HG02840 (cell line): Measurements from ENCODE around the gene ASTN2.
"Not testable (repeated sequence)": the region's sequence is repeated elsewhere in the genome, so short reads cannot be mapped to it uniquely, and the experiment has no call there.

Experiments used
- ATAC-seq: cut with Tn5 transposase; IDR thresholded peaks from one replicate; pipeline ENCODE4 v1.9.1; 2021; ENCODE audit warnings: mild to moderate bottlenecking, moderate library complexity, moderate number of reproducible peaks; ENCODE audit not compliant: unreplicated experiment, low FRiP score

The ASTN2 gene

DNA sequence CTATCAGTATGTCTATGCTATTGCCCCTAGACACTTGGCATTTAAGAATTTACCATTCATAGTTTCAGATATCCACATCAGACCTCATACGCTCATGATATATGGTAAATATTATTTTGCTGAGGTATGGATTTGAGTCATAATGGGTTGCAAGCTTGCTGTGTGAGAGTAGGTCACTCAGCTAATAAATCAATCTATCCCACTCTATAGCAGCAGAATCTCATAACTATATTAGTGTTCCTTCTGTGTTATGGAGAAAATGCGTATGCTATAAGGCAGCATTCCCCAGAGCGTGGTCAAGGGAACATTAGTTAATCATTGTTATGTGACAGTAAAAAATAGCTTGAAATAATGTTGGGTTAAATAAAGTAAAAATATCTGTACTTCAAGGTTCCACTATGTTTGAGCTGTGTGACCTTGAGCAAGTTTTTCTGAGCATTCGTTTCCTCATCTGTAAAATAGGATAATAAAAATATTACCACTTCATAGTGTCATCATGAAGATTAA is 720.0 kb downstream of the ASTN2 start:
- ATAC-seq, result no peak

- no peak for ATAC-seq
Observed at GRCh38 chr9:116693233-116693731, 721.6 kb downstream of the ASTN2 start.

DNA sequence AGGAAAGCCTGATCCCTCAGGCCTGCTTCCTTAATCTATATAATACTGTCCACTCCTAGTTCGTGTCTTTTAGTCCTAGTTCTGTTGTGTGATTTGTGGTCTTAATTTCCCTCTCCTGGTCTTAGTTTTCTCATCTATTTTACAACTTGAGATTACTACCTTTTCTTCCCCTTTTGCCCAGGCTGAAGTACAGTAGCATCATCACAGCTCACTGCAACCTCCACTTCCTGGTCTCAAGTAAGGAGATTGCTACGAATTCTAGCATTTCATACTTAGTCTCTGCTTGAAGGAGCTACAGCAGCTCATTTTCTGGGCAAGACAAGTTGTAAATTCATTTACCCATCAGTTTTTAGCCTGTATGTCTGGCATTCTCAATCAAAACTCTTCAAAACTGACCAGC is 722.2 kb downstream of the ASTN2 start:
- no peak for ATAC-seq

DNA sequence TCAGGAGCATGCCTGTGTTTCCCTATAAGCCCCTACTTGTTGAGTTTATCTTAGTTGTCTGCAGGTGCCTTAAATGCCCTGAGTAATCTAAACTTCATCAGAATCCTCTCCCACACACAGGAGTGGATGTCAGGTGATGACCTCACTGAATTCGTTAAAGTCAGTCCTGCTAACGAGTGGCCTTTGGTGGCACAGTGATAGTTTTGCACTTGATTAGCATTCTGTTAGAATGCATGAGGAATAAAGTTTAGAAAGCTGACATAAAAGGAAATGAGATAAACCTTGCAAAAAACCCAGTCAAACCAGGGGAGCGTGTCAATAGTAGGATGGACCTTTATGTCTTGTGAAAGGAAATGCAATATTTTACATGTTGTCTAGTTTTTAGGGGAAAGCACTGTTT is 723.2 kb downstream of the ASTN2 start:
- ATAC-seq, result no peak

GRCh38 chr9:116690805-116691204 is 724.1 kb downstream of the ASTN2 start:
- ATAC-seq, result not testable (repeated sequence)

DNA sequence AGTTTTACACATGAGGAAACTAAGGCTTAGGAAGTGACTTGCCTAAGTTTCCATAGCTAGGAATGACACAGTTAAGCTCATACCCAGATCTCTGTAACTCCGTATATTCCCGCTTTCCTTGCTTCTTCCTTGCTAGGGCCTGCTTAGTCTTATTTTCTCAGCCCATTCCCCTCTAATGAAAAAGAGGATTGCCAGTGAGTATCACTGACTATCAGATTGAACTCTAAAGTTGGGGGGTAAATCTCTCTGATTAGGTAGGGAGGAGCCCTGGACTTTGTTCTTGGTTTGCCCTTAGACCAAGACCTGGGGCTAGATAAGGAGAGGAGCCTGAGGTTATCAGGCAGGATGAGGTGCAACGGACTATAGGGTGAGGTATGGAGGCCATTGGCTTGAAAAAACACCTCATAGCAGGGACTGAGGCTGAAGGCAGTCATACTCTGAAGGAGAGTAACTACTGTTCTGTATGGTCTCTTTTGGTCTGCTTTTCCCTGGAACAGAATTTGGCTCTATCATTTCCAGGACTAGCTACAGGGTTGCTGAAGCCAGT is 725.3 kb downstream of the ASTN2 start:
- no peak for ATAC-seq

DNA sequence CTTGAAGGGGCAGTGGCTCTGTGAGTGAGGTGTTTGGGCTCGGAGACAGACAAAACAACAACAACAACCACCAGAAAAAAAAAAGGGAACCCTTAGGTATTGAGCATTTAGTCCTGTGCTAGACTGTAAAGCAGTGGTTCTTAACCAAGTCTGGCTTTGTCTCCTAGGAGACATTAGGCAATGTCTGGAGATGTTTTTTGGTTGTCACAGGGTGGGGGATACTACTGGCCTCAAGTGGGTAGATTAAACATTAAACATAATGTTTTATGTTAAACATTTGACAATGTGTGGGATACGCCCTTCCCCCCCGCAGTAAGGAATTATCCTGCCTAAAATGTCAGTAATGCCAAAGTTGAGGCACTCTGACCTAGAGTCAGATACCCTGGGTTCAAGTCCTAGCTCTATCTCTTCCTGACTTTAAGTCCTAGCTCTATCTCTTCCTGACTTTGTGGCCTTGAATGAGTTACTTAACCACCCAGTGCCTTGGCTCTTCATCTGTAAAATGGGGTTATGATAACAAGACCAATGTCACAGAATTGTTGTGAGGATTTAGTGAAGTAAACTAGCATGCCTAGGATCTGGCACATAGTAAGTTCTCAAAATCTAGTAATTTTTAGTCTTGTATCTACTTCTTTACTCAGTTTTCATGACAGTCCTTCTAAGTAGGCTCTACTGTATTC is 725.9 kb downstream of the ASTN2 start:
- no peak for ATAC-seq

DNA sequence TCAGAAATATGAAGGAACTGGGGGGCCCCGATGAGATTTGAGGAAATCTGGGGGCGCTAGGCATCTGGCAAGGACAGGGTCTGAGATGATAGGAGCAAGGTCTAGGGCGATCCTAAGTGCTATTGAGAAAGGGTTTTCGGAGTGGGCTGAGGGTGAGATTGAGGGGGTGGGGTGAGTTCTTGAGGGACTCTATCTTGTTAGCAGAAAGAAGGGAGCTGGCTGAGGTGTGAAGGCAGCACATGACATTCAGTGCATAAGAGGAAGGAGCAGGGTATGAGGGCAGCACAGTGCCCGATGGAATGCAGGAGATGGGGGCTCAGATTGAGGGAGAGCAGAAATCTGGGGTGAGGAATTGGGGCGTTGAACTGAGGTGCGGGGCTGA is 727.1 kb downstream of the ASTN2 start:
- no peak for ATAC-seq

- peak; percentile 100 for ATAC-seq
Observed at GRCh38 chr9:116687074-116687753, 727.6 kb downstream of the ASTN2 start, which contains the start of gene TRIM32. Gene TRIM32, plus strand, starts transcription at chr9:116687305. Its CDS starts 10,438 bp downstream, at chr9:116697743.

DNA sequence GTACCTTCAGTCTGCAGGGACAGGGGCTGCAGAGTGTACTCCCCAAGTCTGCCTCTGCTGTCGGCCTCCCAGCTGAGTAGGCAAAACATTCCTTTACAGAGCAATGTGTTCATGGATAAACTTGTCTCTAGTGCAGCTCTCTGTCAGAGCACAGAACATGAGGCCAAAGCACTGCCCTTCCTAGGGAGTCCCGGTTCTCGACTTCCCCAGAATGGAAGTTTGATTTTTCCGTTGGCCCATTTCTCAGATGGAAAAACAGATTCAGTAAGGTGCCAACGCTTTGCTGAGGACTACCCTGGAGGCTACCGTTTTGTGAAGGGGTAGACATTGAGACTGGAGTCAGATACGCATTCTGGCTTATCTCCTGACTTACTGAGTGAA is 728.2 kb downstream of the ASTN2 start:
- ATAC-seq, result peak; percentile 42

DNA sequence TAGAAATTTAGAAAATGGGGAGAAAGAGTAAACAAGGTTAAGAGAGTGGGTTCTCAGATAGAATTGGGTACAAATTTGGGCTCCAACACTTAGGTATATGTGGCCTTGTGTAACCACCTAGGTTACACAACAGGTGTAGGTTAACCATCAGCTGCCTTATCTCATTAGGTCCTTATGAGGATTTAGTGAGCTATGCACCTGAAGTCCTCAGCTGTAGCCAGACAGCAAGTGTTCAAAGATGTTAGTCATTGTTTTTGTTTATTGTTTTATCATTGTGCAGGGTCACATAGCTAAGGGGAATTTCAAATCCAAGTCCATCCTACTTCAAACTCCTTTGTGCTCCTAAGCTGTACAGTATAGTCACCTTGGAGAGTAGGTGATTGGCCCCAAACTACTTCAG is 728.7 kb downstream of the ASTN2 start:
- no peak for ATAC-seq

DNA sequence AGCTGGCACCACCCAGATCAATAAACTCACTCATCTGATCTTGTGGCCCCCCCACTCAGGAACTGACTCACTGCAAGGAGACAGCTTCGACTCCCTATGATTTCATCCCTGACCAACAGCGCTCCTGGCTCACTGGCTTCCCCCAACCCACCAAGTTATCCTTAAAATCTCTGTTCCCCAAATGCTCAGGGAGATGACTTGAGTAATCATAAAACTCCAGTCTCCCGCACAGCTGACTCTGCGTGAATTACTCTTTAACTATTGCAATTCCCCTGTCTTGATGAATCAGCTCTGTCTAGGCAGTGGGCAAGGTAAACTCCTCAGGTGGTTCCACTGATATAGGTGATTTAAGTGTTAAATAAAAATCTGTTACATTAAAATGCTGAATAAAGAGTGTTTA is 729.7 kb downstream of the ASTN2 start:
- ATAC-seq, result no peak

DNA sequence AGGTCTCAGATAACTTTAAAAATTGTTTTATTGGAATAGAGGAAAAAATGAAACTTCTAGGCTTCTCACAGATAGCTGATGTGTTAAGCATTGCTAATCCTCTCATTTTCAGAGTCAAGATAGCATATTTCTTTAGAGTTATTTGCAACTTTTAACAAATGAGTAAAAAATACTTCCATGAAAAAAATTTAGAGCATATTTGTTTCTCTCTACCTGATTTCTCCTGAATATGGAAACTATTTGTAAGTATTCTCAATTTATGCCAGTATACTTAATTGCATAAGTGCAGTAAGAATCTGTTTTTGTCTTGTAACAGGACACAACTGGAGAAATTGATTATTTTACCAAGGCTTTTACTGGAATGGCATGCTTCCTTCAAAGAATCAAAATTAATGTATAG is 731.3 kb downstream of the ASTN2 start:
- no peak for ATAC-seq

DNA sequence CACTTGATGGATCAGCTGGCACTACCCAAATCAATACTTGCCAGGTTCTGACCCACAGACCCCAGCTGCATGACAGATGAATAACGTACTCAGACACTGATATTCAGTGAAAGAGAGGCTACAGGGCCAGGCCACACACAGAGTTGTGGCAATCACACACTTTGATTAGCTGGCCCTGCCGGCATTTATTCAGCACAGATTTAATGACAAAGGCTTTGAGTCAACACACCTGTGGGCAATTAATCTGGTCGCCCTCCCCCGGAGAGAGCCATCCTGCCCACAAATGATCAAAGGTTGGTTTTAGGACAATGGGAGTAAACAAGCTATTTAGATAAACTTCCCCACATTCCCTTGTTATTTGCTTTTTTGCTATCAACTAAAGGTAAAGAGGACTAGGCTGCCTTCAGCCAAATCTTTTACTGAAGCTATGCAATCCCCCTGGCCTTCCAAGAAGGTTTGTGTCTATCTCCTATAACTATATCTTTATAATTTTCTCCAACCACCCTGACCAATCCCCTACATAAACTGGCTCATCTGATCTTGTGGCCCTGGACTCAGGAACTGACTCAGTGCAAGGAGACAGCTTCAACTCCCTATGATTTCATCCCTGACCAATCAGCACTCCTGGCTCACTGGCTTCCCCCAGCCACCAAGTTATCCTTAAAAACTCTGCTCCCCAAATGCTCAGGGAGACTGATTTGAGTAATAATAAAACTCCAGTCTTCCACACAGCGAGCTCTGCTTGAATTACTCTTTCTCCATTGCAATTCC is 740.5 kb downstream of the ASTN2 start:
- ATAC-seq, result no peak

DNA sequence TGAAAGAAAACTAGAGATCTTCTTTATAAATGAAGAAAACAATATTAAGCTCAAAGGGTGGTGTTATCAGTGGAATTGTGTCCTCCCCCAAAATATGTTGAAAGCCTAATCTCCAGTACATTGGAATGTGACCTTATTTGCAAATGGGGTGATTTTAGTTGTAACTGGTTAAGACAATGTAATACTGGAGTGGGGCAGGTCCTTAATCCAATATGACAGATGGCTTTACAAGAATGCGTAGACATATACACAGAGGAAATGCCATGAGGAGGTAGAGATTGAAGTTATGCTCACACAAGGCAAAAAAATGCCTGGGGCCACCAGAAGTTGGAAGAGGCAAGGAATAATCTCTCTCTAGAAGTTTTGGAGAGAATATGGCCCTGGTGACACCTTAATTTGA is 741.5 kb downstream of the ASTN2 start:
- no peak for ATAC-seq

GRCh38 chr9:116671605-116672004 is 743.3 kb downstream of the ASTN2 start:
- ATAC-seq, result no peak

- ATAC-seq, result no peak
Observed at GRCh38 chr9:116668970-116669695, 745.7 kb downstream of the ASTN2 start.

DNA sequence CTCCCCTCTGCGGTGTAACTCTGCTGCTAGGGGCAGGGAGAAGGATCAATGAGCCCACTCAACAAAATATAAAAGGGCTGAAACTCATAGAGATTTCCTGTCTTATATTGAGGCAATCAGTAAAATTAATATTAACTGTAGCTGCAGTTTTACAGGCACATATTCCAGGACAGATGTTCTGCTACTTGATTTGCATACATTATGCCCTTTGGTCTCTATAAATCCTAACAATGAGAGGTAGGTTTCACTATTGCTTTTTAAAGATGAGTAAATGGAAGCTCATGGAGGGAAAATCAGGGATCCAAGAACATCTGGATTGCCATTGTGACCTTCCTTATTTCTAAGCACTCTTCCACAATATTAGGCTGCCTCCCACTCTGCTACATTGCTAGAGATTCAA is 751.3 kb downstream of the ASTN2 start:
- no peak for ATAC-seq

DNA sequence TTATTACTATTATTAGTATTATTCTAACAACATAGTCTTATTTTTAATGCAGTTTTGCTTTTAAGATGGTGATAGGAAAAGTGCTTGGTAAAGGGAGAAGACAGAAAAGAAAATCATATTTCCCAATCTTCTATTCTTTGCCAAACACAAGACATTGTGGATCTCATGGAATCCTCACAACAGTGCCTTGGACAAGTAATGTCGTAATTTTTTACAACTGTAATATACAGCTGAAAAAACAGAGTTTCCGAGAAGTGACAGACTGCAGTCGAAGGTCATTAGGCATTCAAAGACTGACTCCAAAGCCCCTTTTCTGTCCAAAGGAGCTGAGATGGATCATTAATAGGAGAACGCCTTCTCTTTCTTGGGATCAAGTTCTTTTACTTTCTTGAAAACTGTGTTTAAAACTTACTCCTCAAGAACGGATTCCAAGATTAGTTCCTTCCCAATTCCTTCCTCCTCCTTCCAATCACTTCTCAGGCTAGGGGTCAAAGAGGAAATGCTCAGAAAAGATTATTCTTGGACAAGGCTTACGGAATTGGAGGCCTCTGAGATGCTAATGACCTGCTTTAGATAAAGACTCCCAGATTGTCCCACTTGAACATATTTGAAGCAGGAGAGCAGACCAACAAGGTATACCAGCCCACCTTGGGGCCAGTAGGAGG is 752.1 kb downstream of the ASTN2 start:
- ATAC-seq, result no peak
